Hindlimb muscle (tissue), 1 donor: Measurements from ENCODE around the gene LURAP1L. TPM values are rescaled to one million over a fixed set of nuclear protein-coding genes. Genes with fewer than 3 reads are reported as not detected.

Experiments used
- DNase-seq: peaks from one replicate; pipeline ENCODE4 v3.0.0-alpha.2; 2013
- polyA plus RNA-seq: library from polyadenylated mRNA; unstranded; fragments of 120-200 nt; gene quantifications from one replicate; pipeline ENCODE4 v1.2.1, GENCODE V29; 2013; ENCODE audit not compliant: insufficient read length

Gene LURAP1L
- polyA plus RNA-seq, 1 donor = 13.2 TPM

- peak; percentile 74 for DNase-seq
Measured at GRCh38 chr9:12813960-12814876, 39.4 kb downstream of the LURAP1L start.

- DNase-seq = no peak
Measured at GRCh38 chr9:12814877-12815237, 40.0 kb downstream of the LURAP1L start.

GRCh38 chr9:12815888-12816287 is 41.1 kb downstream of the LURAP1L start:
- no peak for DNase-seq

GRCh38 chr9:12816656-12817101 is 41.9 kb downstream of the LURAP1L start:
- no peak for DNase-seq

GRCh38 chr9:12817702-12818101 is 42.9 kb downstream of the LURAP1L start:
- no peak for DNase-seq

- peak; percentile 38 for DNase-seq
Measured at GRCh38 chr9:12818431-12819000, 43.7 kb downstream of the LURAP1L start.

GRCh38 chr9:12819436-12820185 is 44.8 kb downstream of the LURAP1L start:
- DNase-seq = no peak

- DNase-seq = no peak
Measured at GRCh38 chr9:12822111-12822510, 47.3 kb downstream of the LURAP1L start.

GRCh38 chr9:12826924-12827565 is 52.2 kb downstream of the LURAP1L start:
- no peak for DNase-seq

- DNase-seq = no peak
Measured at GRCh38 chr9:12833701-12834100, 58.9 kb downstream of the LURAP1L start.

- DNase-seq = no peak
Measured at GRCh38 chr9:12838546-12838945, 63.7 kb downstream of the LURAP1L start.

- no peak for DNase-seq
Measured at GRCh38 chr9:12843735-12844134, 68.9 kb downstream of the LURAP1L start.

GRCh38 chr9:12846035-12846434 is 71.2 kb downstream of the LURAP1L start:
- no peak for DNase-seq

- DNase-seq = no peak
Measured at GRCh38 chr9:12847561-12847960, 72.7 kb downstream of the LURAP1L start.

- DNase-seq = no peak
Measured at GRCh38 chr9:12849486-12850003, 74.7 kb downstream of the LURAP1L start.

- no peak for DNase-seq
Measured at GRCh38 chr9:12851341-12852090, 76.7 kb downstream of the LURAP1L start.

GRCh38 chr9:12853051-12853450 is 78.2 kb downstream of the LURAP1L start:
- no peak for DNase-seq

GRCh38 chr9:12854221-12854620 is 79.4 kb downstream of the LURAP1L start:
- DNase-seq = no peak

- DNase-seq = no peak
Measured at GRCh38 chr9:12855066-12855465, 80.2 kb downstream of the LURAP1L start.

- DNase-seq = no peak
Measured at GRCh38 chr9:12856603-12857002, 81.8 kb downstream of the LURAP1L start.

- no peak for DNase-seq
Measured at GRCh38 chr9:12859704-12860251, 85.0 kb downstream of the LURAP1L start.
